SH-SY5Y (cell line): Measurements from ENCODE around the gene MRPL43.

ENCODE experiments used
- GATA2 ChIP-seq: IDR thresholded peaks from 2 replicates; pipeline ENCODE4 v1.6.1; 2011; ENCODE audit warnings: mild to moderate bottlenecking, low read depth, low read length
- GATA3 ChIP-seq: IDR thresholded peaks from 2 replicates; pipeline ENCODE4 v1.6.1; 2011; ENCODE audit warnings: low read depth, mild to moderate bottlenecking, low read length, moderate library complexity

DNA sequence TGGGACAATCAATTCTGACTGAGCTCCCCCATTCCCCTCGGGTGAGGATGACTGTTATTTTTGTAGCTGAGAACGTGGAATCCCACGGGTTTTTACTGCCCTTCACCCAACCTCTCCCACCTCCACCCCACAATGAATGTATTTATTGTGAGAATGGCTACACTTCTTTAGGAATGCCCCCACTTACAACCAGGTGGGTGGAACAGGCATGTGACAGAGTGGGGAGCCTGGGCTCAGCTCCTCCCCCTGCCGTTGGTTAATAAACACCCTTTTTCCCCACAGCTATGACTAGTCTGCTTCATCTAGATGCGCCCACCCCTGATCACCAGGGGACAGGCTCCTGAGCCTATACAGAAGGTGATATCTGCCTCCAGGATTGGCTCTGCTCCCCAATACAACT lies 2.0 kb downstream of the MRPL43 start:
- no peak for TF ChIP-seq GATA3
- no peak for TF ChIP-seq GATA2
